ENCODE results near the gene NR3C2.
A peak's percentile ranks its signal among the peaks of the same experiment; 100 is the strongest.

NR3C2 gene

DNA sequence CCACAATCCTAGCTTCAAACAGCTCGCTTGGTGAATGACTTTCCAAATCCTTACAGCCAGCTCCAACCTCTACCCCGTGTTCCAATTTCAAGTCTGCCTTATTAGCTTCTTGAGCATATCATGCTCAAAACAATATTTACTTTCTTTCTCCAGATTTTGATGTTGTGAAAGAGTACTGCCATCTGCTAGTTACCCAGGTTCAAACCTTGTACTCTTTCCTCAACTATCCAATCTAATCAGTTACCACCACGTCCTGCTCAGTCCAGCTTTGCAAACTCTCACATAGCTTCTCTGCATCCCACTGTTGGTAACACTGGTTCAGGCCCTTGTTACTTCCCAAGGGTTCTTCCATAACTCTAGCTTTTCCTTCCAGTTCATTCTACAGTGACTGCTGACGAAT lies 179.1 kb downstream of the NR3C2 start:
- no peak for DNase-seq (ENCODE audit: low spot score)

DNA sequence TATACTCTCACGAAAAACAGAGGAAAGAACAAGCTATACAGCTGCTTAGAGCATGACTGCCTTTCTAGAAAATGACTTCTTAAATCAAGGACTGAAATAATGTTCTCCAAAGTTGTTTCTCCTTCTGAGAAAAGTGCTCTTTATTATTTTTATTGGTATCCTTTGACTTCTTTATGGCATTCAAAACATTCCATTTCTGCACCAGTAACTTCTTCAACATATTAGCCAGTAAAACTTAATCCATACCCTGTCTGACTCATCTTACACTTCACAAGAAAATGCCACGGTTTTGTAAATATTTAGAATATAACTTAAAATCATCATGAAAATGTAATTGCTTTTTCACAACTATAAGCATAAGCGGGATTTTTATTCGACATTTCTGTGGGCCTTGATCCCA lies 180.4 kb downstream of the NR3C2 start:
- DNase-seq (ENCODE audit: low spot score): peak; percentile 77

DNA sequence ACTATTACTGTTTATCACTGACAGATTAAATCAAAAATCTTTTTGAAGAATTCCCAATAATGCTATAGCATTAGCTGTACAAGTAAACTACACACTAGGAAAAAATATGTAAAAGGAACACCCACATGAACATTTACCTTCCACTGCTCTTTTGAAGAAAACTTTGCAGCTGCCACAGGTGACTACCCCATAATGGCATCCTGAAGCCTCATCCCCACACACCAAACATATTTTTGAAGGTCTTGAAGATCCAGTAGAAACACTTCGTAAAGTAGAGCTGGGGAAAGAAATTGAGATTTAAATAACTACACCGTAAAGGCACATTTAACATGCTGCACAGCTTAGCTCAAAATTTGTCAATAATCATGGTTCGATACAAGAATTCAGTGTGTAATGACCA lies 182.4 kb downstream of the NR3C2 start:
- DNase-seq (ENCODE audit: low spot score): peak; percentile 49

DNA sequence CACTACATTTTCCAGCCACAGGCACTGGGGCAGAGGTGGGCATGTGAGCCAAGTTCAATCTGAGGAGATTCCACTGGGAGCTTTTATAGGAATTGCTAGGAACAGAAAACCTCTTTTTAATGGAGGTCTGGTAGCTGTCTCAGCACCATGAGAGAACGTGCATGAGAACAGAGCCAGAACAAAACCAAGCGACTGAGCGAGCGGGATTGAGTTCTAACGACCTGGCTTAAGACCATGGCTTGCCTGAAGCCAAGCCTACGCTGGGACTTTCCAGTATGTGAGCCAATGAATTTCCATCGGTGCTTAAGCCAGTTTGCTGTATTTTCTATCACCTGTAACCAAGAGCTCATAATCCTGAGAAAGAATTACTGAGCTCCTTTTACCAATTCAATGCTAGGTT lies 183.7 kb downstream of the NR3C2 start:
- DNase-seq (ENCODE audit: low spot score): no peak

DNA sequence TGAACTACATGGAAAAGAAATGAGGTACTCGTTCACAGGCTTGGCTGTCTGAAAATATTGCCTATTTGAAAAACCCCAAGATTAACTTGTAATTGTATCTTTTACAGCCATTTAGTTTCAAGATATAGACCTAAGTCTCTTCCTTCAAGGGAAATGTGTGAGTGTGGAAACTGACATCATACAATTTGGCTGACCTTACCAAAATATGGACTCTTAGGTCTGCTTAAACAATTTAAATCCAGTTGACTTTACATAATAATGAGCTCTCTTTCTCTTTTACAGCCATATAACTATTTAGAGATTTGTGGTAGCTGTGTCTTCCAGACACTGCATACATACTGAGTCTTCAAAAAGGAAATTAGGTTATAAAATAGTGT lies 186.9 kb downstream of the NR3C2 start:
- DNase-seq (ENCODE audit: low spot score): no peak

DNA sequence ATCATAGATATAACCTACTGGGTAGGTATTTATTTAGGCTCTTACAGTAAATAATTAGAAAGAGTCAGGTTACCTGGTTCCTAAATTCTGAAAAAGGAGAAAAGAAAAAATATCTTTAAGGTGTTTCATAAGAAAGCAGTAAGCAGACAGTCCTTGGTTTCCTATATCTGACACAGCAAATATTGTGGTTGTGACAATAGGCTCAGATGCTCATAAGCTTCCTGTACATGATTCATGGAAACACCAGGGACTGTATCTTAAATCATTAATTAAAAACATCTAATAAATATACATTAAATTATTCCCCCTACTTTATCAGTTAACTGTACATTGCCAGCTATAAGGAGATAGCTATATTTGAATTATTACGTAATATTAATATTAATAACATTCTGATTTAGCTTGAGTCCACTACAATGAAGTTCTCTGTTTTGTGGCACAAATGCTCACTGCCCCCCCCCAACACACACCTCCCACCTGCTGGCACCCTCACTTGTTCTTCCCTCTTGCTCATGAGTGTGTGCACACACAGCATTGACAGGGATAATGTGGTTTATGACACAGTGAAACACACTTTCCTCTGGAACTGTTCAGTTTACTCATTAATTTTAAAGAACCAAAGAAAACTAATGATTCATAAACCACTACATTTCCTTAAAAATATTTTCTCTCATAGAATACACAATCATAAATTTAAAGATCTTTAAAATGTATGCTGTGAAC lies 187.4 kb downstream of the NR3C2 start:
- DNase-seq (ENCODE audit: low spot score): peak; percentile 77

DNA sequence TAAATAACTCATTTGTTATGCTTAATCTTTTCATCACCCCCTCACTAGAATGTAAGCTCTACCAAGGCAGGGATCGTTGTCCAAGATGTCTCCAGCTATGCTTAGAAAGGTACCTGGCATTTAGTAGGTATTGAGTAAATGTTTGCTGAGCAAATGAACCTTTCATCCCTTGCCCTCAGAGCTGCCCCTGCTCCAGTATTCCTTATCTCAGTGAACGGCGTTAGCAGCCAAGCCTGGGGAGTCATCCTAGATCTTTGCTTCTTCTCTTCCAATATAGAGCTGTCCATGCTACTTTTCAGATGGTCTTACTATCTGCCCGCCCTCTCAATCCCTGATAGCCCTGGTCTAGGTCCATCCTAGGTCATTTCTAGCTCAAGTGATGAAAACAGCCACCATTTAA lies 188.4 kb downstream of the NR3C2 start:
- DNase-seq (ENCODE audit: low spot score): no peak

DNA sequence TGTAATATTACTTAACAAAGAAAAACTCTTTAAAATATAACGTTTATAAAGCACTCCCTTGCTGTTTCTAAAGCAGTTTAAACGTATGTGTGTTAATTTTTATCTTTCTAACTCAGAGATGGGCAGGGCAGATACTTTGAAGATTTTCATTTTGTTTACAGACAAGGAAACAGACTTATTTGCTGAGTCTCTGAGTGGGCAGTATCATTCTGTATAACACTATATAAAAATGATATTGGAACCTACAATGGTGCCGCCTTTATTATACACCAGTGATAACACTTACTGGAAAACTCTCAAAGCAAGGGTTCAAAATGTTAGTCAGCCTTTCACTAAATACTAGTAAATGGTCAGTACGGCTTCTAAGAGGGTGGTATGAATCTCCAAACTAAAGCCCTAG lies 193.4 kb downstream of the NR3C2 start:
- no peak for DNase-seq (ENCODE audit: low spot score)

DNA sequence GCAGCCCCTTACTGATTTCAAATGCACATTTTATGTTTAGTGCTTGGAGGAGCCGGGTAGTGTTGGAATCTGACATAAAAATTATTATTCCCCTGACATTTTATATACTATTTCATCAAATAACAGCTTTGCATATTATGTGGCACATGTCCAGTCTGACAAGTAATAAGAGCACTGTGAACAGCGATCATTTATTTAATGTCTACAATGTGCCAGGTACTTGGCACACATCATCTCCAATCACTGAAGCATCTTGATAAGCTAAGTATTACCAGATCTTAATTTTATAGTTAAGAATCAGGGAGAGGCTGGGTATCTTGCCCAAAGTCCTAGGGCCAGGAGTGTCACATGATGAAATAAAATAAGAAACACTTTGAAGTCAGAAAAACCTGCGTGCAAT lies 197.2 kb downstream of the NR3C2 start:
- DNase-seq (ENCODE audit: low spot score): no peak

DNA sequence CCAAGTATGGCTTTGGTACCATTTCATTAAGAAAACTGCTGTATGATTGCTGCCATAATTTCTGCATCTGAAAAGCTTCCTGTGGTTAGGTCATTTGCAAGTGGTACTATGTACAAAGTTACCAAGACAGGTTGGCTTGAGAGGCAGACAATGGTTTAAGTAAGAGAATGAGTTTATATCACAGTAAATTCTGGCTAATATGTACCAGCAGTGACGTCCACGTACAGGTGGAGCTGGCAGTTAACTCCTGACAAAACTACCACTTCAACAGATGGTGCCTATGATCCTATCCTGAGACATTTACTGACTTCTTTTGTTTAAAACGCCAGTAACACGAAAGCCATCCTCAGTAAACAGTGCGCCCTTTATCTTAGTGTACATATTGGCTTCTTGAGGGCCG lies 198.4 kb downstream of the NR3C2 start:
- no peak for DNase-seq (ENCODE audit: low spot score)

DNA sequence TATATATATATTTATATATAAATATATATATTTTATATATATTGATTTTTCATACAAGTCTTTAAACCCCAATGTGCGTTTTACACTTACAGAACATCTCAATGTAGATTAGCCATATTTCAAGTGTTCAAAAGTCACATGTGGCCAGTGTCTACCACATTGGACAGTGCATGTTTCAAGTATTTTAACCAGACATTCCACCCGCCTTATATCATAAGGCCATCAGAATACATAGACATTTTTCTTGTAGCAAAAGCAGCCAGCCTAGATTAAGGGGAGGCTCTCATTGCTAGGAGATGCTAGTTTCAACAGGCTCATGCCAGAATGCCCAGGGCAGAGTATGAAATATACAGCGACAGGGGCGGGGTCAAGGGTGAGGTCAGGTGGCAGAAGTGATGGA lies 202.0 kb downstream of the NR3C2 start:
- DNase-seq (ENCODE audit: low spot score): peak; percentile 4

DNA sequence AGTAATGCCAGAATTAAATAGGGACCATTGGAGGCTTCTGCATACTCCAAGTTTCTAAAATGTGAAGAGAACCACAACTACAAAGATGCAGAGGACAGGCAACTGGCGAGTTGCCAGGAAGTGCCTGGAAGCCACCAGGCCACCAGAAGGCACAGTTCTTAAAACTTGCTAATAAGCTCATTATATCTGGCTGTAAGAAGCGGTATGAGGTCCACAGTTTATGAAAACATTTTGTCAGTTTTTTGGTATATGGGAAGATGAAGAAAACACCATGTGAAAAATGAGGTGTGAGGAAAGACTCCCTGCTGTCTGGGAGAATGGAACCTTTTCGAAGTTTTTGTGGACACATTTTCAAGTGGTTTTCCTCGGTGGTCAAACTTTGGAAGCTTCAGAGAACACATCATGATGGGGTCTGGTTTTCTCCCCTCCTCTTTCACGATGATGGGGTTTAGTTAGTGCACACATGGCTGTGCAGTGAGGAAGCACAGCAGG lies 202.7 kb downstream of the NR3C2 start:
- peak; percentile 4 for DNase-seq (ENCODE audit: low spot score)

DNA sequence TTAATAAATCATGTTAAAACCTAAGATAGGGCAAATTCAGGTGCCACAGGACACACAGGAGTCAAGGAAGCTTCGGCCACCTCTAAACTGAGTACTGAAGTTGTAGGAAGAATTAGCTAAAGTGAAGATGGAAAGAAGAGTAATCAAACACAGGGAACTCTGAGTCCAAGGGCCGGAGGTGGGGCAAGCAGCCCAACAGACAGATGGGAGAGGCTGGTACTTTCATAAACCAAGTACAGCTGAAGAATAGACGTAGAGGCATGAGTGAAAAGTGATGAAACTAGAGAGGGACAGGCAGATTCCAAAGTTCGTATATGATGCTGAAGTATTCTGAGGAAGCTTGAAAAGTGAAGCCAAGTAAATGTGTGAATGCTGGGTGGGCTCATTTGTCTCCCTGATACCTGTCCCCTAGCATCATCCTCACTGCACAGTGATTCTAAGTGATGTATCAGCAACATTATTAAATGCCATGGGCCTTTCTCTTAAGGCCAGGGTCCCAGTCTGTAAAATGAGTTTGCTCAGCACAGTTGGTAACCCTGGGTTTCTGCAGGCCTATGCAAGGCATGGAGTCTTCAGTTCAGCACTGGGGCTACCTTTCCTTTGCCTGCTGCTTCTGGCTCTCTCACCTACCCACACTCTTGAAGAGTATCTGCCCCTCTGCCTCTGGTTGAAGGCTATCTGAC lies 203.3 kb downstream of the NR3C2 start:
- DNase-seq (ENCODE audit: low spot score): no peak

DNA sequence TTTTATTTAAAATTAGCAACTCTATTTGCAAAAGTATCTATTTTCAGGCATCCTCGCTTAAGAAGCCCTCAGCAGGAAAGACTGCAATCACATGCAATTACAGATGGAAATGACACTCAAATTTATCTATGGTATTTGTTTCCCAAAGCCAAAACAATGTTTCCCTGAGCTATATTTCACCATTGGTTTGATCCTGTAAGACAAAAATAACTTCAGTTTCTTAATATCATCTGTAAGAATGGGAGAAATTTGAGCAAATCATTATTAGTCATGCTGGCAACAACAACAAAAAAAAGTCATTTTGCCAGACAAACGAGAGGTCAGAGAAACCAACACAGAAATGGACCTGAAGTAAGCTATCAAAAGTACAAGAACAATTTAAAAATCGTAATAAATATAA lies 204.1 kb downstream of the NR3C2 start:
- DNase-seq (ENCODE audit: low spot score): no peak

DNA sequence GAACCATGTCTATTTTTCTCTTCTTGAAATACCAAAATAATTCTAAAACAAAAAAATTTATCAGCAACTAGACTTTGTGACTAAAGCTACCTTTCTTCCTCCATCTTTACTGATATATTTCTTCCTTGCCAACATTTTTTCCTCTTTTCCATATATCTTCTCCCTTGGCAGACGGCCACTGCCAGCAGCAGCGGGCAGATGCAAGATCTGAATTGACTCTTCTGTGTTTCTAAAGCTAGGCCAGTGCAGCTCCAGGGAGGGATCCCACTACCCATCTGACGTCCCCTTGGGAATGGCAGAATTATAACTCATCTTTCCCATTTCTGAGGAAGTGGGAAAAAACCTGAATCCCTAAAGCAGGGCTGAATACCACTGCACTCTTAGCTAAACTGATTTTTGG lies 206.4 kb downstream of the NR3C2 start:
- DNase-seq (ENCODE audit: low spot score): no peak

DNA sequence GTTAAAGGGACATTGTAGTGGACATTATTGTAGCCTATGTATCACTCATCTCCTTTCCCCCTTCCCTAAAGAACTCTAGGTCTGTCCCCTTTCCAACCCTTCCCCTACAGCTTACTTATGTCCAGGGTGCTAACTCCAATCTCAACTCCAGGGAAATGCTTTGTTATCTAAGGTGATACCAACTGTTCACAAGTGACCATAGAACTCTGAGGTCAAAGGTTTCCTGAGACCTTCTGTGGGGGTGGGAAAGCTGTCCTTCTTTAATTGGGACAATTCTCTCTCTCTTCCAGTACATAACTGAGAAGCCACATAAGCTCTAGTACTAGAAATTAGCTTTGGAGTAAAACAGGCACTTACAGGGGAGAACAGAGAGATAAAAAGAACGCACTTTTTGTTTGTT lies 212.4 kb downstream of the NR3C2 start:
- no peak for DNase-seq (ENCODE audit: low spot score)

DNA sequence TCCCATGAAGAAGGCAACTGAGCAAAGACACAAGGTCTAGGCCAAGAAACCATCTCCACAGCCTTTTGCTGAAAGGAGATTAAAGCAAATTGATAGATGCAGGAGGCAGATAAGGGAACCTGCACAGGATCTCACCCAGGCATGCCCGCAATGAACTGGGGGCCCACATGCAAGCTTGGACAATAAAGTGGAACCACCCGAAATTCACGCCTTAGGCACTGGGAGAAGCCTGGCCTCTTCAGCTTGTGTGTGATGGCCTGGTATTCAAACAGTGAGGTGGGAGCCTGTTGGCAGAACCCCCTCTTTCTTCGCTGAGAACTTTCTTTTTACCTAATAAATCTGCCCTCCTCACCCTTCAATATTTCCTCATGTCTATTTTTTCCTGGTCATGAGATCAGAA lies 213.2 kb downstream of the NR3C2 start:
- DNase-seq (ENCODE audit: low spot score): no peak

DNA sequence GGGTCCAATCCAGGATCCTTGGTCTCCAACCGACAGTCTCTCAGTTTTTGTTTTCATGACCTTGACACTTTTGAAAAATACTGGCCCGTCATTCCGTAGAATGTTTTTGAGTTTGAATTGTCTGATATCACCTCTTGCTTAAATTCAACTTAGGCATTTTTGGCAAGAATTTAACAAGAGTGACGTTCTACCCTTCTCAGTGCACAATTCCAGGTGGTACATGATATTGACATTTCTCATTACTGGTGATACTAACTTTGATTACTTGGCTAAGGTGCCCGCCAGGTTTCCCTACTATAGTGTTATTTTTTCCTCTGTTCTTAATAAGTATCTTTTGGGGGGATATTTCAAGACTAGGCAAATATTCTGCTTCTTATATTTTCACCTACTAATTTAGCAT lies 215.1 kb downstream of the NR3C2 start:
- DNase-seq (ENCODE audit: low spot score): no peak

DNA sequence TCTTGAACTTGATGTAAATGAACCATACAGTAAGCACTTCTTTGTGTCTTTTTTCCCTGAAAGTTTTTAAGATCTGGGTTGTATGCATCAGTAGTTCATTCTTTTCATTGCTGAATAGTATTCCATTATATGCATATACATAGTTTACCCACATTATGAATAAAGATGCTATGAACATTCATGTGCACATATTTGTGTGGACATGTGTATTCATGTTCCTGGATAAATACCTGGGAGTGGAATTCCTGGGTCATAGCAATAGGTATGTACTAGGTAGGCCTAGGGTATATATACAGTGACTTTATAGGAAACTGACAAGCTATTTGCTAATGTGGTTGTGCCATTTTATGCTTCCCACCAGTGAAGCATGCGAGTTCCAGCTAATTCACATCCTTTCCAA lies 215.9 kb downstream of the NR3C2 start:
- DNase-seq (ENCODE audit: low spot score): no peak

DNA sequence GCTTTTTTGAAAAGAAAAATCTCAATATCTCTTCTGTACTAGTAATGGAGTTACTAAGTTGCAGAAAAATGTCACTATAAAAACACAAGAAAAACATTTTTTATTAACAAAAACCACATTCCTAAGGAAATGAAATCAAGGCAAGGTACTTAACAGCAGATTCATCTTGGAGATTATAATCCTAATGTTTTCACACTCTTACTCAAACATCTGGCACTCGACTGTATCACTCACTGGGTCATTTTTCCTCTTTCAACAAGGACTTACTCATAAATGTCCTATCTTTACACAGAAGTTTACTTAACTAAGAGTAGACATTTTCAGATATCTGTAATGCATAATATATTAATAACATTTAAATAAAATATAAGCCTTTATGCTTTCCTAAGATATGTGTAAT lies 216.6 kb downstream of the NR3C2 start:
- DNase-seq (ENCODE audit: low spot score): no peak

DNA sequence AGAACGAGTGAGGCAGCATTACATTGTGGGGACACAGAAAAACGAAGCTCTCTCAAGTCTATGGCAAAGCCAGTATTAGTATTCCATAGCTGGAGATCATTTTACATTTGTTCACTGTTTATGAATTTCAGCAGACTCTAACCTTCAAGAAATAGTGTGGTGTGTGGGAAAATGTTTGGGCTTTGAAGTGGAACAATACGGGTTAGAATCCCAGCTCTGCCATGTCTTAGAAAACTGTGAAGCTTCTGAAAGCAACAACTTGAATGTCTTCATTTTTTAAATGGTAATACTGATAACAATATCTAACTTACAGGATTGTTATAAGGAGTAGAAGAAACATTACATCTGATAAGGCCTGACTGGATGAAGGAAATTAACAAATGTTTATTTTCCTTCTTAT lies 217.7 kb downstream of the NR3C2 start:
- DNase-seq (ENCODE audit: low spot score): no peak

DNA sequence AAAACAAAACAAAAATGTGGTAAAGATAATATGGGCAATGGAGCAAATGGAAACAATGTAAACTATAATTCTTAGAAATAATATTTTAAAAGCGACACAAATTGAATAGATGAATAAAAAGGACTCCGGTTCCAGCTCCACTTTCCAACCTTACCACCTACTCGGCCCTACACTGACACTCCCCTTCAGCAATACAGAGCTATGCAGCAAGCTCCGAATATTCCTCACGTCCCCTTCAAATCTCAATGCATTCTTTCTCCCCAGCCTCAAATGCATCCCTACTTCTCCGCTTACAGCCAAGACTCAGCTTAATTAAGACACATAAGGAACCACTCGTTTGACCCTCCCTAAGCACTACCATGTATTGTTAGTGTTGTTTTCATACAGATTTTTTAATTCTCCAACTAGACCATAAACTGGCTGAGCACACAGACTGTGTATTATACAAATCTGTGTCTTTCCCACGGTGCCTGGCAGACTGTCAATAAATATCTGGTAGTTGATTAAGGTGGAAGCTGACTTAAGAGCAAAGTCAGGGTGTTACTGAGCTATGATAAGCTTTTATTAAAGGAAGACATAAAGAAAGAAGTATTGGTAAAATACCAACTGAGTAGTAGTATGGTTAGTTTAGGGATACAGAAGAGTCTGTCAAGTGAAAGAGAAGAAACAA lies 219.1 kb downstream of the NR3C2 start:
- no peak for DNase-seq (ENCODE audit: low spot score)

All from kidney tubule cell (primary cell).